Aorta (tissue), 5 donors: Measurements from ENCODE around the gene ANKRD44. TPM values are rescaled to one million over a fixed set of nuclear protein-coding genes. Genes with fewer than 3 reads are reported as not detected.

Experiments used
- ATAC-seq: fragments of 200-7000 bp; cut with Tn5 transposase; one replicate; pipeline ENCODE4 v1.9.1; 2022; ENCODE audit warnings: moderate library complexity; ENCODE audit not compliant: low FRiP score
- DNase-seq, 2 donors: peaks; one replicate each; pipeline ENCODE4 v3.0.0-alpha.2; 2020
- H3K27ac ChIP-seq, 2 donors: one replicate each; pipeline ENCODE4 v1.5.1; 2013; ENCODE audit warnings: low read length in 2 of 2, mild to moderate bottlenecking in 2 of 2, moderate library complexity in 2 of 2, control low read depth in 1 of 2, inconsistent platforms in 1 of 2, low read depth in 1 of 2
- H3K27me3 ChIP-seq, 2 donors: one replicate each; pipeline ENCODE4 v1.6.1; 2013; ENCODE audit warnings: control low read depth in 1 of 2, low read length in 1 of 2, mild to moderate bottlenecking in 1 of 2, moderate library complexity in 1 of 2; ENCODE audit not compliant: insufficient read depth in 2 of 2, control insufficient read depth in 1 of 2
- H3K36me3 ChIP-seq, 2 donors: one replicate each; pipeline ENCODE4 v1.6.1; 2013; ENCODE audit warnings: control low read depth in 1 of 2, low read length in 1 of 2, mild to moderate bottlenecking in 1 of 2; ENCODE audit not compliant: insufficient read depth in 2 of 2, control insufficient read depth in 1 of 2
- H3K4me1 ChIP-seq, 2 donors: one replicate each; pipeline ENCODE4 v1.6.1; 2013; ENCODE audit warnings: low read length in 2 of 2, control low read depth in 1 of 2, mild to moderate bottlenecking in 1 of 2, moderate library complexity in 1 of 2; ENCODE audit not compliant: insufficient read depth in 2 of 2, control insufficient read depth in 1 of 2
- H3K4me3 ChIP-seq, 2 donors: one replicate each; pipeline ENCODE4 v1.5.1; 2013; ENCODE audit warnings: low read length in 2 of 2, control low read depth in 1 of 2, mild to moderate bottlenecking in 1 of 2
- H3K9me3 ChIP-seq: one replicate; pipeline ENCODE4 v1.6.1; 2013; ENCODE audit warnings: mild to moderate bottlenecking, low read length; ENCODE audit not compliant: control insufficient read depth
- WGBS, 2 donors: extraction: QIAGEN DNeasy Blood & Tissue Kit; methylation state at CpG; one replicate each; pipeline ENCODE4 v1.1.7; 2013; 5-methylcytosine and 5-hydroxymethylcytosine counted together
- intact Hi-C, 2 donors: fragments of 100-400 bp; cut with DNase I; formaldehyde crosslinking; loops; one replicate each; pipeline versions ENCODE4 v1.14.2 to v1.15.0; 2022
- polyA plus RNA-seq, 2 donors: library from polyadenylated mRNA; stranded (reverse); fragments of 200-250 nt; gene quantifications; one replicate each; pipeline ENCODE4 v1.2.3, GENCODE V29; 2013
- total RNA-seq, 2 donors: library from RNA; stranded (reverse); fragmentation: NEBNext Ultra II Directional; extraction: Animal tissue kit (Norgen Biotek cat#: 25700); gene quantifications; one replicate each; pipeline ENCODE4 v1.2.1, GENCODE V29; 2021
- donor health status: healthy with polysubstance abuse.
- donor health status: Bipolar disorder and iron deficiency.
- donor health status: DM: no; HTN: no; CAD: no.
- donor health status: DM: no; HTN: no; CAD: no.
- donor health status: DM: yes; HTN: yes; CAD: no.

Gene ANKRD44
- total and polyA plus RNA-seq, 4 donors = 4.5 to 62.6 (median 33.8) TPM

GRCh38 chr2:197304556-197305011 is 6.0 kb downstream of the ANKRD44 start:
- intact Hi-C loops = loop anchor here in 1 of 2 donors (10.0 kb wide), 1 partner anchor 50 kb away; no protein-coding TSS in a partner anchor
- no peaks in the 10 kb centered on the region for H3K36me3 ChIP-seq
- ATAC-seq (no peak), DNase-seq (no peak)
- WGBS, 2 donors = 87 to 92% methylated on average over 3 of the region's 3 CpGs
- H3K9me3 ChIP-seq = no peaks in the 10 kb centered on the region
- no peak overlapping the region for H3K4me3 ChIP-seq
- H3K4me1 ChIP-seq = peaks cover 2 to 9% of the 10 kb centered on the region in 2 donors
- no peaks in the 10 kb centered on the region for H3K27me3 ChIP-seq
- peak overlapping the region; percentile 67 to 85 for H3K27ac ChIP-seq

GRCh38 chr2:197300139-197300538 is 10.4 kb downstream of the ANKRD44 start:
- Histone ChIP-seq H3K4me3 (no peak overlapping the region), H3K36me3 (peaks cover 0 to 2% of the 10 kb centered on the region in 2 donors), H3K27ac (no peak overlapping the region), H3K27me3 (no peaks in the 10 kb centered on the region), H3K4me1 (peaks cover 4% of the 10 kb centered on the region in 2 donors), H3K9me3 (no peaks in the 10 kb centered on the region)
- DNase-seq (no peak), ATAC-seq (no peak)
- WGBS, 2 donors = 96 to 97% methylated on average over 2 of the region's 2 CpGs
- intact Hi-C loops = loop anchor here in 1 of 2 donors (10.0 kb wide), 1 partner anchor 45 kb away; no protein-coding TSS in a partner anchor

- Histone ChIP-seq H3K36me3 (peaks cover 0 to 2% of the 10 kb centered on the region in 2 donors), H3K4me1 (peaks cover 4 to 10% of the 10 kb centered on the region in 2 donors), H3K4me3 (no peak overlapping the region), H3K27me3 (no peaks in the 10 kb centered on the region), H3K9me3 (no peaks in the 10 kb centered on the region), H3K27ac (no peak overlapping the region)
- DNase-seq (no peak), ATAC-seq (no peak)
- intact Hi-C loops = no loop called here
- WGBS, 2 donors = 97 to 98% methylated on average over 4 of the region's 4 CpGs
Measured at GRCh38 chr2:197298609-197299008, 12.0 kb downstream of the ANKRD44 start.

GRCh38 chr2:197297772-197298318 is 12.7 kb downstream of the ANKRD44 start:
- Histone ChIP-seq H3K4me3 (no peak overlapping the region), H3K27ac (no peak overlapping the region), H3K27me3 (no peaks in the 10 kb centered on the region), H3K9me3 (no peaks in the 10 kb centered on the region), H3K36me3 (peaks cover 0 to 2% of the 10 kb centered on the region in 2 donors), H3K4me1 (peaks cover 7 to 16% of the 10 kb centered on the region in 2 donors)
- intact Hi-C loops = no loop called here
- ATAC-seq (no peak), DNase-seq (no peak)
- 78 to 85% methylated on average over 4 of the region's 4 CpGs for WGBS, 2 donors

- Histone ChIP-seq H3K27me3 (no peaks in the 10 kb centered on the region), H3K4me1 (peaks cover 9 to 16% of the 10 kb centered on the region in 2 donors), H3K27ac (no peak overlapping the region), H3K36me3 (peaks cover 0 to 2% of the 10 kb centered on the region in 2 donors), H3K4me3 (no peak overlapping the region), H3K9me3 (no peaks in the 10 kb centered on the region)
- DNase-seq = no peak
- WGBS, 2 donors = 93 to 96% methylated on average over 2 of the region's 2 CpGs
- ATAC-seq = no peak
- intact Hi-C loops = no loop called here
Measured at GRCh38 chr2:197297266-197297665, 13.3 kb downstream of the ANKRD44 start.

- peaks cover 0 to 2% of the 10 kb centered on the region in 2 donors for H3K36me3 ChIP-seq
- DNase-seq (no peak), ATAC-seq (no peak)
- H3K27me3 ChIP-seq = no peaks in the 10 kb centered on the region
- H3K9me3 ChIP-seq = no peaks in the 10 kb centered on the region
- intact Hi-C loops = no loop called here
- WGBS, 2 donors = 70 to 75% methylated on average over 2 of the region's 2 CpGs
- no peak overlapping the region for H3K27ac ChIP-seq
- peaks cover 9 to 16% of the 10 kb centered on the region in 2 donors for H3K4me1 ChIP-seq
- no peak overlapping the region for H3K4me3 ChIP-seq
Measured at GRCh38 chr2:197296835-197297234, 13.7 kb downstream of the ANKRD44 start.

GRCh38 chr2:197294260-197294659 is 16.3 kb downstream of the ANKRD44 start:
- Histone ChIP-seq H3K4me3 (peak overlapping the region in 1 of 2 donors; percentile 15), H3K4me1 (peaks cover 9 to 16% of the 10 kb centered on the region in 2 donors), H3K27ac (no peak overlapping the region), H3K27me3 (no peaks in the 10 kb centered on the region), H3K9me3 (no peaks in the 10 kb centered on the region), H3K36me3 (peaks cover 0 to 2% of the 10 kb centered on the region in 2 donors)
- DNase-seq (no peak), ATAC-seq (no peak)
- 60 to 61% methylated on average over 3 of the region's 3 CpGs for WGBS, 2 donors
- intact Hi-C loops = no loop called here

GRCh38 chr2:197293252-197294007 is 17.1 kb downstream of the ANKRD44 start:
- 4% methylated on average over 5 of the region's 5 CpGs for WGBS, 2 donors
- DNase-seq (no peak), ATAC-seq (peak; percentile 50)
- intact Hi-C loops = no loop called here
- Histone ChIP-seq H3K36me3 (peaks cover 0 to 2% of the 10 kb centered on the region in 2 donors), H3K4me1 (peaks cover 9 to 16% of the 10 kb centered on the region in 2 donors), H3K9me3 (no peaks in the 10 kb centered on the region), H3K4me3 (peak overlapping the region in 1 of 2 donors; percentile 15), H3K27ac (no peak overlapping the region), H3K27me3 (no peaks in the 10 kb centered on the region)
